ENCODE results near the gene CNTNAP5.

The CNTNAP5 gene

DNA sequence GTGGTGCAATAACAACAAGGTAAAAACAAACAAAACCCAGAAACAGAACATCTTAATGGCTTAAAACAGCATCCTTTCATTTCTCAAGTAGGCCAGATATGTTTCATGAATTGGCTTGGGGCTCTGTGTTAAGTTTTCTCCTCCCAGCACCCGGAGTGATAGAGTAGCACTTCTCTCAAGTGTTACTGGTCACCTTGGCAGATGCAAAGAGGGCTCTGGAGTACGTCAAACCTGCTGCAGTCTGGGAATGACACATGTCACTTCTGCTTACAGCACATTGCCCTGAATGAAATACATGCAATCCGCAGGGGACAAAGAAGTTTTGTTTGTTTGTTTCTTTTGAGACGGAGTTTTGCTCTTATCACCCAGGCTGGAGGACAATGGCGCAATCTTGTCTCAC lies 639.3 kb downstream of the CNTNAP5 start:
- H3K36me3 Mint-ChIP-seq = no peaks in the 10 kb centered on the region
- H3K27ac Mint-ChIP-seq = no peak overlapping the region
- no peak overlapping the region for H3K4me3 Mint-ChIP-seq
- H3K27me3 Mint-ChIP-seq = no peaks in the 10 kb centered on the region
- no peak for DNase-seq (ENCODE audit: low spot score in 2 of 2)
- no peaks in the 10 kb centered on the region for H3K4me1 Mint-ChIP-seq
- no peak for ATAC-seq (ENCODE audit: low read depth)
- peaks cover 10% of the 10 kb centered on the region for H3K9me3 Mint-ChIP-seq

DNA sequence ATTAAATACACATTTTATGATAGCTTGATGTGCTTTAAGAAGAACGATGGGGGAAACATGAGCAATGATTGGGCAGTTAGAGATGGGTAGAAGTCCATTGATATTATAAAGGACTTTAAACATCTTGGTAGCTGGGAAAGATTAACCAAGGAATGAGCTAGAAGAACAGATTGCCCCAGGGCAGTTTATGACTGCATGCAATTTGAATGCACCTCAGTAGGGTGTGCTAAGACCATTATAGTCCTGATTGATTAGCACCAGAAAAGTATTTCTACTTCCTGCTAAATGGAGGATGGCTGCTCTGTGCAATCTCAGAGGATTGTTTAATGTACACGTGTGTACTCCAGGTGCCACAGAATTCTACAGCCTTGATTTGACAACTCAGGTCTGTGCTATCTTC lies 641.9 kb downstream of the CNTNAP5 start:
- H3K4me1 Mint-ChIP-seq = no peaks in the 10 kb centered on the region
- no peak overlapping the region for H3K4me3 Mint-ChIP-seq
- no peaks in the 10 kb centered on the region for H3K27me3 Mint-ChIP-seq
- no peak for DNase-seq (ENCODE audit: low spot score in 2 of 2)
- ATAC-seq (ENCODE audit: low read depth) = no peak
- H3K36me3 Mint-ChIP-seq = no peaks in the 10 kb centered on the region
- peaks cover 10% of the 10 kb centered on the region for H3K9me3 Mint-ChIP-seq
- no peak overlapping the region for H3K27ac Mint-ChIP-seq

DNA sequence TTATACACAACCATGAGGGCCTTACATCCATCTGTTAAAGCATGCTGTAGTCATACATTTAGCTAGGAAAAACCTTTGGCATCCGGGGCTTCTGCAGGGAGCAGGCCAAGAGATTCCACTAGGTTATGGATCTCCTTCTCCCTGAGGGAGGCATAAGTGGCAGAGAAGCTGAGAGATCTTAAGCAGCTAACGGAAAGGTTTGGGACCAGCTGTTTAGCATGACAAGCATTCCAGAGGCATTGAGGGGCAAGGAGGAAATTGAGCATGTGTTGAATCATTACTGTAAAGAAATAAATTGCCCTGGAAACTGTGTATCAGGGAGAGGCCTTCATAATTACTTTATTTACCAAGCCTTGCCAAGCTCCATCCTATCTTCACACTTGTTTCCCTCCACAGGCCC lies 643.1 kb downstream of the CNTNAP5 start:
- DNase-seq (ENCODE audit: low spot score in 2 of 2) (no peak), ATAC-seq (ENCODE audit: low read depth) (no peak)
- Mint-ChIP-seq H3K4me1 (no peaks in the 10 kb centered on the region), H3K9me3 (peaks cover 9% of the 10 kb centered on the region), H3K27ac (no peak overlapping the region), H3K27me3 (no peaks in the 10 kb centered on the region), H3K36me3 (no peaks in the 10 kb centered on the region), H3K4me3 (no peak overlapping the region)

DNA sequence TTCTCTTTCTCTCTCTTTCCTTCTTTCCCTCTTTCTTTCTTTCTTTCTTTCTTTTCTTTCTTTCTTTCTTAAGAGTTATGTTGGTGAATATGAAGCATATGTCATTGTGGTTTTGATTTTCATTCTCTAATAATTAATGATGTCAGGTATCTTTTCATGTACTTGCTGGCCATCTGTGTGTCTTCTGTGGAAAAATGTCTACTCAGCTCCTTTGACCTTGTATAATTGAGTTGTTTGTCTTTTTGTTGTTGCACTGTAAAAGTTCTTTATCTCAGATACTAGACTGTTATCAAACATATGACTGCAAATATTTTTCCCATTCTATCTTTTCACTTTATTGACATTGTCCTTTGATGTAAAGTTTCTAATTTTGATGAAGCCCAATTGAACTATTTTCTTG lies 645.1 kb downstream of the CNTNAP5 start:
- H3K36me3 Mint-ChIP-seq = no peaks in the 10 kb centered on the region
- H3K4me1 Mint-ChIP-seq = no peaks in the 10 kb centered on the region
- no peak overlapping the region for H3K27ac Mint-ChIP-seq
- no peak overlapping the region for H3K4me3 Mint-ChIP-seq
- H3K27me3 Mint-ChIP-seq = no peaks in the 10 kb centered on the region
- ATAC-seq (ENCODE audit: low read depth) (no peak), DNase-seq (ENCODE audit: low spot score in 2 of 2) (no peak)
- H3K9me3 Mint-ChIP-seq = peaks cover 6% of the 10 kb centered on the region

DNA sequence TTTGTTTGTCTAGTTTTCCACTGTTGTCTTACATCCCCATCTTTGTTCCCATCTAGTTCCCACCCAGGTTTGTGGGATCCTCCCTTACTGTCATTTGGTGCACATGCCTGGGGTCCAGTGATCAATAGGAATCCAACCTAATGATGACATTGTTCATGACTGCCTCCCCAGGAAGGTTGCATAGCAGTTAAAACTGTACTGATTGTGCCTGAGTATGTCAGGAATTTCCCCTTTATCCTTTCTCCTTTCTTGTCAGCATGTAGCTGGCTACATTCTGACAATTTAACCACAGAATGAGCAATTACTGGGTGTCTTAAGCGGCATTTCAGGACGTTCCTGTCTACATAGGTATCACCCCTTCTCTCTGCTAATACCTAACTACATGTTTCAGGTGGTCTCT lies 653.0 kb downstream of the CNTNAP5 start:
- H3K4me3 Mint-ChIP-seq = no peak overlapping the region
- H3K36me3 Mint-ChIP-seq = no peaks in the 10 kb centered on the region
- DNase-seq (ENCODE audit: low spot score in 2 of 2) (no peak), ATAC-seq (ENCODE audit: low read depth) (no peak)
- H3K9me3 Mint-ChIP-seq = peaks cover 10% of the 10 kb centered on the region
- H3K27me3 Mint-ChIP-seq = no peaks in the 10 kb centered on the region
- no peaks in the 10 kb centered on the region for H3K4me1 Mint-ChIP-seq
- H3K27ac Mint-ChIP-seq = no peak overlapping the region

DNA sequence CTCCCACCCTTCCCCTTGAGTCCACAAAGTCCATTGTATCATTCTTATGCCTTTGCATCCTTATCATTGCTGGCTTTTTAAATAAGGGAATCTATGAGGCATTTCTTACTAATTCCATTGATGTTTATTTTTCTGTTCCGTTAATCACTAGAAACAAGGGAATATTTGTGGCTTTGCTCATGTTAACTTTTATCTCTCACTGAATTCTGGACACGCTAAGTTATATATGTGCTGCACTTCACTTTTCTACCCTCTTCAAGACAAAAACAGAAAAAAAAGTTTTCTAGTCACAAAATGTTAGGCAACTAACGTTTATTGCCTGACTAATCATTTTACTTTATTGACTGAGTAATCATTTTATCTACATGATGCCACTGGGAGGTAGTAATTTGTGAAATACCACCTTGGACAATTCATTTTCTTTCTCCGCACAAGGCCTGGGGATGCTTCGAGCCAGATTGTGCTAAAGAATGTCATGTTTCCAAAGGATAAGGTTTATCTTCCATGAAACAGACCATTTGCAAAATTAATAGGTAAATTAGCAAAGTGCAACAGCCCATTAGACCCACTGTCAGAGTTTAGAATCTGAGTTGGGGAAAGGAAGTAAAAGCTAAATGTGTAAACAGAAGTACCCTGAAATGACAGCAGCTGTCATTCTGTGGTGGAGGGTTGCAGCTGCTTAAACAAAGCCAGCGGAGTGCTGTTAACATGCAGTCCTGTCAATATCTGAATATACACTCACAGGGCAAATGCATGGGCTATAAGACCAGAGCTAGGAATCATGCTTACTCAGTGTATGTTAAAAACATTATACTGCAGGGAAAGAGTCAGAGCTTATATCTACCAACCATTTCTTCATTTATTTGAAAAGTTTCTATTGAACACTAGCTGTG lies 658.7 kb downstream of the CNTNAP5 start:
- Mint-ChIP-seq H3K9me3 (peaks cover 5% of the 10 kb centered on the region), H3K27ac (no peak overlapping the region), H3K27me3 (no peaks in the 10 kb centered on the region), H3K36me3 (no peaks in the 10 kb centered on the region), H3K4me3 (no peak overlapping the region), H3K4me1 (no peaks in the 10 kb centered on the region)
- no peak for ATAC-seq (ENCODE audit: low read depth)
- no peak for DNase-seq (ENCODE audit: low spot score in 2 of 2)

DNA sequence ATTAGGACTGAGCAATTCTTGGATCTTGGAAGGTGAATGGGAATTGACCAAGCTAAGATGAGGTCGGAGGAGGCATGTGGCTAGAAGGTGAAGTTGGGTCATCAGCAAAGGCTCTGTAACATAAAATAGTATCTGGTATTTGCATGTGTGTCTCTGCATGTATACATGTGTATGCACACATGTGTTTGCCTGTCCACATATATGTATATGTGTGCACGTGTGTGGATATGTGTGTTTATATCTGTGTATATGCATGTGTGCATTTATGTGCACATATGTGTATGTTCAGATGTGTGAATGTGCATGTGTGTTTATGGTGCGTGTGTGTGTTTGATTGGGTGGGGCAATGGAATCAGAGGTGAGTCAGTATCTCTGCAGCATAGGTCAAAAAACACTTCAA lies 664.3 kb downstream of the CNTNAP5 start:
- ATAC-seq (ENCODE audit: low read depth) (no peak), DNase-seq (ENCODE audit: low spot score in 2 of 2) (no peak)
- no peaks in the 10 kb centered on the region for H3K4me1 Mint-ChIP-seq
- H3K4me3 Mint-ChIP-seq = no peak overlapping the region
- no peaks in the 10 kb centered on the region for H3K27me3 Mint-ChIP-seq
- no peak overlapping the region for H3K27ac Mint-ChIP-seq
- peaks cover 17% of the 10 kb centered on the region for H3K9me3 Mint-ChIP-seq
- no peaks in the 10 kb centered on the region for H3K36me3 Mint-ChIP-seq

DNA sequence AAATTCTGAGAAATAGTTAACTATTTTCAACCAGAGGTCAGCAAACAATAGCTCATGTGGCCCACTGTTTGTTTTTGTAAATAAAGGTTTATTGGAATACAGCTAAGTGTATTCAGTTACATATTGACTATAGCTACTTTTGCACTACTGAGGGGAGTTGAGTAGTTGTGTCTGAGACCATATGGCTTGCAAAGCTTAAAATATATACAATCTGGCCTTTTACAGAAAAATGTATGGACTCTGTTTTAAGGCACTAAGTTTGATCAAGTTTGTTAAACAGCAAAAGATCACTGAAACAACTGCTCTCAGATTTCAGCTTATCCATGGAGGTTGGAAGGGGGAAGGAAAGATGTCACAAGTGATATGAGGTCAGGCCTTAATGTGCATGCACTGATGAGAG lies 667.1 kb downstream of the CNTNAP5 start:
- DNase-seq (ENCODE audit: low spot score in 2 of 2) = no peak
- Mint-ChIP-seq H3K36me3 (no peaks in the 10 kb centered on the region), H3K27me3 (no peaks in the 10 kb centered on the region), H3K4me1 (no peaks in the 10 kb centered on the region), H3K9me3 (peaks cover 17% of the 10 kb centered on the region), H3K4me3 (no peak overlapping the region), H3K27ac (no peak overlapping the region)
- no peak for ATAC-seq (ENCODE audit: low read depth)

DNA sequence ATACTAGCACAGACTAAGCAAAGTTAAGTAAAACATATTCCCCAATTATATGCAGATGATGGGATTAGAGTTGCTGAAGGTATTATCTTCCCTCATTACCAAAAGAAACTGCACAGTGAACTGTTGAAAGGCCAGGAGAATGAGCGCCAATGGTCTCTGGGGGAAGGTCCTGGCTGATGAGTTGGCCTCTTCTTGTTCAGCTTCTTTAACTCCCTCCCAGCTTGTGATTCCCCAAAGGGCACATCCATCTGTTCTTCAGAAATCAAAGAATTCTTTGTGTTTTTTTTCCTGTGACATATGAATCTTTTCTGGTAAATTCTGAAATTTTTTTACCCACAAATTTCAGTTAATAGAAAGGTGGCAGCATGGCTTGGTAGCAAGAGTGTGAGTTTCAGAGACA lies 667.6 kb downstream of the CNTNAP5 start:
- no peak overlapping the region for H3K4me3 Mint-ChIP-seq
- H3K36me3 Mint-ChIP-seq = no peaks in the 10 kb centered on the region
- no peak for DNase-seq (ENCODE audit: low spot score in 2 of 2)
- no peak overlapping the region for H3K27ac Mint-ChIP-seq
- H3K4me1 Mint-ChIP-seq = no peaks in the 10 kb centered on the region
- no peaks in the 10 kb centered on the region for H3K27me3 Mint-ChIP-seq
- peaks cover 17% of the 10 kb centered on the region for H3K9me3 Mint-ChIP-seq
- no peak for ATAC-seq (ENCODE audit: low read depth)

DNA sequence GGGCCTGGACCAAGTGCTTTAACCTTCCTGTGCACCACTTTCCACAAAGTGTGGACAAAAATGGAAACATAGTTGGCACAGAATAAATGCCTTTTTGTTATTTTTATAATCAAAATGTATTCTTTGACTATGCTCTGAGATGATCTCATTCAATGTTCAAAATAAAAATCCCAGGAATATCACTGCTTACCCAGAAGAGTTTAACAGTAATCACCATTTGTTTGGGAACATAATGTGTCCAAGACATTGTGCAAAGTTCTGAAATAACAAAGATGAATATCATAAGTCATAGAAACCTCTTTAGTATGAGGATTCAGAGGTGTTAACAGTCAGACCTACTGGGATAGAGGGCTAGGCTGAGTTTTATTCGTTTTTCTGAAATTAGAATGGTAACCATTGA lies 668.1 kb downstream of the CNTNAP5 start:
- no peak for ATAC-seq (ENCODE audit: low read depth)
- Mint-ChIP-seq H3K27me3 (no peaks in the 10 kb centered on the region), H3K36me3 (no peaks in the 10 kb centered on the region), H3K4me3 (no peak overlapping the region), H3K9me3 (peaks cover 17% of the 10 kb centered on the region), H3K27ac (no peak overlapping the region), H3K4me1 (no peaks in the 10 kb centered on the region)
- no peak for DNase-seq (ENCODE audit: low spot score in 2 of 2)

DNA sequence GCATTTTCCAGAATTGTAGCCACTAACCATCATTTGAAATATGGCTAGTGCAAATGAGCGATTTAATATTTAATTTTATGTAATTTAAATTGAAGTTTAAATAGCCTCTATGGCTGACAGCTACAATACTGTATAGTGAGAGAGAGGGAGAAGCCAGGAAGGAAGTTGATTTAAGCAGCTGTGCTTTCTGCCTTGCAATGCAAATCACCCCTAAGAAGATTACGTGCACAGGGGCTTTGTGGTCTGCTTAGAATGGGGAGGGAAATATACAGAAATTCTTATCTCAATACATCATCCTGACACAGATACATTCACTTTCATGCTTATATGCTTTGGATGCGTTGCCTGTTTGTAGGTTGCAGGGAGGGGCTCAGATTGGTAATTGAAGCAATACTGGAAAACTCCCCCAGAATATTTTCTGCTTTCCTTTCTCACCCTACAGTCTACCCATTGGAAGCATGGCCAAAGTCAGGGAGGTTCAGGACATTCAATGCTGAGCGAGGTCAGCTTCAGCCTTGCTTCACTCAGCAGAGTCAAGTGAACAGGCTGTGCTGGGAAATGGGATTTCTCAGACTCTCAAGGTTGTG lies 674.0 kb downstream of the CNTNAP5 start:
- H3K9me3 Mint-ChIP-seq = peaks cover 6% of the 10 kb centered on the region
- DNase-seq (ENCODE audit: low spot score in 2 of 2) (no peak), ATAC-seq (ENCODE audit: low read depth) (no peak)
- H3K4me1 Mint-ChIP-seq = no peaks in the 10 kb centered on the region
- no peak overlapping the region for H3K4me3 Mint-ChIP-seq
- H3K27ac Mint-ChIP-seq = no peak overlapping the region
- H3K27me3 Mint-ChIP-seq = no peaks in the 10 kb centered on the region
- H3K36me3 Mint-ChIP-seq = no peaks in the 10 kb centered on the region

DNA sequence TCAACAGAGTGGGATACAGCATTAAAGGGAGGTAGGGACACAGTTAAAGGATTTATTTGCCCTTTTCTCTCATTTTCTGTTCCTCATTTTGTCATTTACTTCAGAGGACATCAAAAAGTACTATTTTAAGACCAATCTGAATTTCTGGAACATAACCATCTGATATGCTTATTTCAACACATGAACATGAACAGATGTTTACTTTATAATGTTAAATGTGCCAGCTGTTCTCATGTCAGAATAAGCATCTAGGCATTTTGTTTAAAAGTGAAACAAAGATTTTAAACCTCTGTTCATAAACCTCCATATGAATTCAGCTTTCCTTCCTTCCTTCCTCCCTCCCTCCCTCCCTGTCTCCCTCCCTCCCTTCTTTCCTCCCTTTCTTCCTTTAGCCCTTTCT lies 677.7 kb downstream of the CNTNAP5 start:
- no peak for ATAC-seq (ENCODE audit: low read depth)
- no peaks in the 10 kb centered on the region for H3K36me3 Mint-ChIP-seq
- peaks cover 2% of the 10 kb centered on the region for H3K4me1 Mint-ChIP-seq
- no peak overlapping the region for H3K4me3 Mint-ChIP-seq
- H3K9me3 Mint-ChIP-seq = peaks cover 12% of the 10 kb centered on the region
- H3K27ac Mint-ChIP-seq = no peak overlapping the region
- H3K27me3 Mint-ChIP-seq = no peaks in the 10 kb centered on the region
- no peak for DNase-seq (ENCODE audit: low spot score in 2 of 2)

DNA sequence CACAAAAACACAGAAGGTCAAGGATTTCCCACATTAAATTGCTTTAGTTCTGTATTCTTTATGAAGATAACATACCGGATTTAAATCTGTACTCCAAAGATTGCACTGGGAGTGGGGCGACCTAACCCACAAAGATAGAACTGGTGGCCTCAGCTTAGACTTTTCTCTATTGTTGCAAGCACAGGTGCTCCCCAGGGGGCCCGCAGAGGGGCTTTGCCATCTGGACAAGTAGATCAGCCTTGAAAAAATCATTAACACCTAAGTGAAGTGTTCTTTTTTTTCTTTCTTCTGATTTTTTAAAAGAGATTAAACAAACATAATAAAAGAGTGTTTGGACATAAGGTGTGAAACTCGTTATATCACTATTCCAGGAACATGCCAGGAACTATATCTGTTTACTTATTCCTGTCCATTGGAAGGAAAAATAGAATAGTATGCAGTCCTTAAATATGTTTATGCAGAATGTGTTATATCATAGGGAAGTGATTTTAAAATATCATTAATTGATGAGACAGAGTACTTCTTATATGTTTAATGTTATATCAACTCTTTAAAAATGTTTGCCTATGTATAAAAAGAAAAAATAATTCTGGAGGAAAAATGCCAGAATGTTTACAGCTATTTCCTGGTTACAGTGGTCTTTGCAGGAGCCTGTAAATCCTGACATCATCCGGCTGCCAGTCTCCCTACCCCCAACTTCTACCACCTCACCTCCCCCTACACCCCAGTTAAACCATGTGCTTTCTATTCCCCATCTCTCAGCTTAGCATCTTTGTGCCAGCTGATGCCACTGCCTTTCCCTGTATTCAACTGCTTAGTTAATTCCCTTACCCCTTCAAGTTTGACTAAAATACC lies 679.2 kb downstream of the CNTNAP5 start:
- ATAC-seq (ENCODE audit: low read depth) (no peak), DNase-seq (ENCODE audit: low spot score in 2 of 2) (no peak)
- peaks cover 2% of the 10 kb centered on the region for H3K4me1 Mint-ChIP-seq
- no peak overlapping the region for H3K27ac Mint-ChIP-seq
- no peaks in the 10 kb centered on the region for H3K27me3 Mint-ChIP-seq
- H3K36me3 Mint-ChIP-seq = no peaks in the 10 kb centered on the region
- H3K4me3 Mint-ChIP-seq = no peak overlapping the region
- peaks cover 12% of the 10 kb centered on the region for H3K9me3 Mint-ChIP-seq

DNA sequence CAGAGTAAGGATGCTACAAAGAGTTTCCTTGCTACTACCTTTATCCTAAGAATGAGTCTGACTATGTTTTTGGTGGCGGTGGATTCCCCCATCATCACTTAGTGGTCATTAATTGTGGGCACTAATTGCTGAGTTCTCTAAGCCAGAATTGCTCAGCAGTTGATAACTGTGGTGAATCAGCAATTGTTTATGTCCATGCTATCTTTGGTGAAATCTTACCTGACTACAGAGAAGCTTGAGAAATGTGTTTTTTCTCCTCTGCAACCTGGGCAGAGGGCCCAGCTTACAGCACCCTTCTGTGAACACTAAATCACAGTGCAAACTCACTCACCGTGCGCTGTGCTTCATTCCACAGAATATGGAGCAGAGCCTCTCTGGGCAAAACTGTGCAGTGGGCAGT lies 683.6 kb downstream of the CNTNAP5 start:
- no peaks in the 10 kb centered on the region for H3K27me3 Mint-ChIP-seq
- peaks cover 11% of the 10 kb centered on the region for H3K9me3 Mint-ChIP-seq
- no peaks in the 10 kb centered on the region for H3K36me3 Mint-ChIP-seq
- peaks cover 2% of the 10 kb centered on the region for H3K4me1 Mint-ChIP-seq
- no peak overlapping the region for H3K4me3 Mint-ChIP-seq
- DNase-seq (ENCODE audit: low spot score in 2 of 2) (no peak), ATAC-seq (ENCODE audit: low read depth) (no peak)
- H3K27ac Mint-ChIP-seq = no peak overlapping the region

Data from memory B cell (primary cell).